Measurements from ENCODE around the gene ANKDD1A.

The ANKDD1A gene

GRCh38 chr15:64926661-64927060 is 15.0 kb downstream of the ANKDD1A start:
- DNase-seq = no peak

- DNase-seq = no peak
These were observed 17.0 kb downstream of the ANKDD1A start for GRCh38 chr15:64928626-64929220.

DNA sequence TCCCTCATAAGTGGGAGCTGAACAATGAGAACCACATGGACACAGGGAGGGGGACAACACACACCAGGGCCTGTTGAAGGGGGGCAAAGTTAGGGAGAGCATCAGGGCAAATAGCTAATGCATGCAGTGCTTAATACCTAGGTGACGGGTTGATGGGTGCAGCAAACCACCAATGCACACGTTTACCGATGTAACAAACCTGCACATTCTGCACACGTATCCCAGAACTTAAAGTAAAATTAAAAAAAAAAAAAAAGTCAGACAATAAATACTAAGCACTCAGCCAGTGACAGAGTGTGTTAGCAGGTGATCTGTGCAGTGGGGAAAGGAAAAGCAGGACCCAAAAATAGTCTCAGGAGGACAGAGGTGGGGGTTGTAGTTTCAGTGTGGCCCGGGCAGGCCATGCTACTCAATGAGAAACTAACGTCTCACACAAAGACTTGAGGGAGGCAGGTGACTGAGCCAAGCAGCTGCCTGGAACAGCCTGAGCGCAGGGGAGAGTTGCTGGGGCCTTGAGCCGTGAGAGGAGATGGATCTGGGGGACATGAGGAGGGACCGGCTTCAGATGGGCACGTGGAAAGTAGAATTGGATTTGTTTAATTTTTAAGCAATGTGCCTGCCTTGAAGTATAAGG is 18.4 kb downstream of the ANKDD1A start:
- no peak for DNase-seq

DNA sequence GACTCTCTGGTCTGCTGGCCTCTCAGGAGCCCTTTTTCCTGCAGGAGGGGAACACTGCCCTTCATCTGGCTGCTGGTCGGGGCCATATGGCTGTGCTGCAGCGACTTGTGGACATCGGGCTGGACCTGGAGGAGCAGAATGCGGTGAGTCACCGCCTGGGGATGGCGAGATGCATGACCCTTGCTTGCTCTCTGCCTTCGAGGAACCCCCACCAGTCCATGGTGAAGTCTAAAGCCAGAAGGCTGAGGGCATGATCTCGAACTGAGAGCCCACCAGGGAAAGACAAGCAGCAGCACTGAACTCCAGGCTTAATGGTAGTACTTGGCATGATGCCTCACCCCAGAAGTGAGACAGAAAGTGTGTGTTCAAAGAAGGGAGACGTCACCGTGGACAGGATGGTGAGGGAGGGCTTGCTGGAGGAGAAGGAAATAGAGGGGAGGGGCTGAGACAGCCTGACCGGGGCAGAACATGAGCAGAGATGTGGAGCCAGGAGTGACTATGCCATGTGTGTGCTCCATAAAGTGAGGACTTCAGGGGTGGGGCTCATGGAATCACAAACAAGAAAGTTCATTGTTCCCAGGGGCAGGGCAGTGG is 19.2 kb downstream of the ANKDD1A start:
- no peak for DNase-seq

DNA sequence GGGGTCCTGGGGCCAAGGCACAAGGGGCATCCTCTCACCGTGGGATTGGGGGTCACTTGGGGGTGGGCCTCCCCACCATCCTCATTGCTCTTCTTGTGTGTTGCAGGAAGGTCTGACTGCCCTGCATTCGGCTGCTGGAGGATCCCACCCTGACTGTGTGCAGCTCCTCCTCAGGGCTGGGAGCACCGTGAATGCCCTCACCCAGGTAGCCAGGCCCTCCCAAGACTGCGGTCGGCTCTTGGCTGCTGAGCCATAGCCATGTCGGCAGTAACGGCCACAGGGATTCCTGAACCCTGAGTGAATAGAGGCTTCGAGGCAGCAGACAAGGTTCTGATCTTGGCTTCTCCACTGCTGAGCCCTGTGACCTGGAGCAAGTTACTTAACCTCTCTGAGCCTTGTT is 19.7 kb downstream of the ANKDD1A start:
- no peak for DNase-seq

GRCh38 chr15:64934023-64934422 is 22.3 kb downstream of the ANKDD1A start:
- no peak for DNase-seq

GRCh38 chr15:64938192-64938591 is 26.5 kb downstream of the ANKDD1A start:
- DNase-seq = no peak

DNA sequence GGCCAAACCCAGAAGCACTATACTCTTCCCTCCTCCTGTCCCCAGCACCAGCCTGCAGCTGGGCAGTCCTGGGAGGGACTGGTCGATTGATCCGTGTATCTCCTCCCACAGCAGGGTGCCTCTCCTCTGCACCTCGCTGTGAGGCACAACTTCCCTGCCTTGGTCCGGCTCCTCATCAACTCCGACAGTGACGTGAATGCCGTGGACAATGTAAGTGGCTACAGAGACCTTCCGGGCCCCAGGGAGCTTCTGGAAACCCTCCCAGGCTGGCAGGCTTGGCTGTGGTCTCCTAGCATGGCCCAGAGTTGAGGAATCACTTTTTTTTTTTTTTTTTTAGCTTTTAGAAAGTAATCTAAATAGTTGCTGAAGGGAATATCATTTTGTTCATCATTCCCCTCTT is 30.7 kb downstream of the ANKDD1A start:
- DNase-seq = no peak

DNA sequence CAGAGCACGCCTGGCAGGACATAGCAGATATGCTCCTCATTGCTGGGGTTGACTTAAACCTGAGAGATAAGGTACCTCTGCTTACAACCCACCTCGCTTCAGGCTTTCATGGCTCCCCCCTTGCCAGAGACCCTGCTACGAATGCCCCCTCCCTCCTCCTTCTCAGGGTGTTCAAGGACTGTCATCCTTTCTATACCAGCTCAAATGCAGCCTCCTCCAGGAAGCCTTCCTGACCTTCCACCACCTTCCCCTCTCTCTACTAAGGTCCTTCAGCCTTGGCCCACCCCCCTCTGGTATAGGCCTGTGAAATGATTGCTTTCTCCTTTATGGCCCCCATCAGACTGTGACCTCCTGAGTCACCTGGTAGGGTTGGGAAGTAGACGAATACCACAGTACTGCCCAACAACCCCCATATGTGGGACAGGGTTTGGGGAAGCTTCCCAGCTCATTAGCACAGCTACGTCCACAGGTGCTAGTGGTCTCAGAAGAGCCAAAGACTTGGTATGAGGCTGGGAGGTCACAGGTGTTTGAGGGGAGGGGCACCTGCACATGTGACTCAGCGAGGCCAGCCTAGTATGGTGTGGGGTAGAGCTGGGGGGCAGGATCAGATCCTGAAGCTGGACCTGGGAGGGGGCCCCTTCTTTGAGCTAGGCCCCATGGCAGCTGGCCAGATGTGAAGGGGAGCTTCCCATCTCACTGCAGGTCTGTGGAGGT is 32.0 kb downstream of the ANKDD1A start:
- DNase-seq = no peak

DNA sequence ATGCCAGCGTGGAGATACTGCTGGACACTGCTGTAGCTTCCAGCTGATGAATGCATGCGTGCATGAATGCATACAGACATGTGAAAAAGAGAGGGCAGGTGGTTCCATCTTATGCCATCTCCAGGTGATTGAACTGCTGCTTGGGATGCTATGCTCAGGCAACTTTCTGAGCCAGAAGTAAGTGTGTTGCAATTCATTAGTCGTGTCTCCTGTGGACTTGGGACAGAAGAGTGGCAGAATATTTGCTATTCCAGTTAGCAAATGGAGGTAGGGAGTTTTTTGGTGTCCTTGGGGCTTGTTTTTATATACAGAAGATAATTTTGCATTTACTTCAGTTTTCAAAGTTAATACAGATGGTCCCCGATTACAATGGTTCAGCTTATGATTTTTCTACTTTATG is 33.3 kb downstream of the ANKDD1A start:
- DNase-seq = no peak

GRCh38 chr15:64947211-64947610 is 35.5 kb downstream of the ANKDD1A start:
- DNase-seq = no peak

- no peak for DNase-seq
These were observed 37.2 kb downstream of the ANKDD1A start for GRCh38 chr15:64948916-64949315.

GRCh38 chr15:64949383-64950186 is 37.9 kb downstream of the ANKDD1A start:
- DNase-seq = no peak

DNA sequence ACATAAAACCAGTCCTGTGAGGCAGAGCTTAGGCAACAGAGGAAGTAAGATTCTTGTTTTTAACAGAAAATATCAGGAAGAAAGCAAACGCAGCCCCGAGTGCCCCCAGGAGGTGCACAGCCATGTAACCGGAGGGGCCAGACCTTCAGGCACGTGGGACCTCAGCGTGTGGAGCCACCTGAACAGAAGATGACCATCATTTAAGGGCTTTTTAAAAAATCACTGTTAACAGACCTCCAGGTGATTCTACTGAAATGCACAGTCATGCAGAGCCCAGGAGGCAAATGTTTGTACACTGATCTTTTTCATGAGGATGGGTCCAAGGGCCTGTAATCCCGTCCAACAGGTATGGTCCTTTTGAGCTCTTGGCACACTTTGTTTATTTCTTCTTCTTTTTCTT is 39.2 kb downstream of the ANKDD1A start:
- DNase-seq = no peak

GRCh38 chr15:64951777-64952418 is 40.2 kb downstream of the ANKDD1A start:
- DNase-seq = no peak

DNA sequence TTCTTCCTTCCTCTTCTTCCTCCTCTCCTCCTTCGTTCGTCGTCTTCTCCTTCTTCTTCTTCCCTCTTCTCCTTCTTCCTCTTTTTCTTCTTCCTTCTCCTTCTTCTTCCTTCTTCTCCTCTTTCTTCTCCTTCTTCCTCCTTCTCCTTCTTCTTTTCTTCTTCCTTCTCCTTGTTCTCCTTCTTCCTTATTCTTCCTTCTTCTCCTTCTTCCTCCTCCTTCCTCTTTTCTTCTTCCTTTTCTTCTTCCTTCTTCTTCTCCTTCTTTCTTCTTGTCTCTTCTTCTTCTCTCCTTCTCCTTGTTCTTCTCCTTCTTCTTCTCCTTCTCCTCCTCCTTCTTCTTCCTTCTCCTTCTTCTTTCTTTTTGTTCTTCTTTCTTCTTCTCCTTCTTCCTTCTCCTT is 42.7 kb downstream of the ANKDD1A start:
- no peak for DNase-seq

DNA sequence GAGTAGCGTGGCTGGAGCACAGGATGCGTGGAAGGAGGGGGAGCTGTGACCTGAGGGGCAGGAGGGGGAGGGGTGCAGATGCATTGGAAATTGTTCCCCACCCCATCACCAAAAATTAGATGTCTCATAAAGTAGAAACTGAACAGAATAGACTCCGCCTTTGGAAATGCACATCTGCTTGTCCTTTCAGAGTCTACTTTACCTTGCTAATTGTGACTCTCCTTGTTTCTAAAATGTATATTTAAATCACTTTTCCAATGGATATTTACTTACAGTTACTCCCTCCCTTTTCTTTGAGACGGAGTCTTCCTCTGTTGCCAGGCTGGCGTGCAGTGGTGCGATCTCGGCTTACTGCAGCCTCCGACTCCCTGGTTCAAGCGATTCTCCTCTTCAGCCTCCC is 47.4 kb downstream of the ANKDD1A start:
- DNase-seq = no peak

- DNase-seq = no peak
These were observed 48.5 kb downstream of the ANKDD1A start for GRCh38 chr15:64960153-64960552.

DNA sequence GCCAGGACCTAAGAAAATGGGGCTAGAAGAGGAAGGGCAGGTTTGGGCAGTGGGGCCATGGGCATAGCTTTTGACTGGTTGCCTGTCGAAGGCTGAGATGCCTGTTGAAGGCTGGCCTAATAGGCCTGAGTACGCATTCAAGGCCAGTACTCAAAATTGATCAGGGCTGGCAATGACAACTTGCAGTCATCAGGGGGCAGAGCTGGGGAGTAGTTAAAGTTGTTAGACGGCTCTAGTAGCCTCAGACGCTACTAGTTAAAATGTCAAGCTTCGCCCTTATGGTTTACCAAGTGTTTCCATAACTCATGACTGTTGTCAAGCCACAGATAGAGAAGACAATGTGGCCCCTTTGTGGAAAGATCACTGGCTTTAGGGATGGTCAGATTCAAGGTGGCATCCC is 49.3 kb downstream of the ANKDD1A start:
- no peak for DNase-seq

DNA sequence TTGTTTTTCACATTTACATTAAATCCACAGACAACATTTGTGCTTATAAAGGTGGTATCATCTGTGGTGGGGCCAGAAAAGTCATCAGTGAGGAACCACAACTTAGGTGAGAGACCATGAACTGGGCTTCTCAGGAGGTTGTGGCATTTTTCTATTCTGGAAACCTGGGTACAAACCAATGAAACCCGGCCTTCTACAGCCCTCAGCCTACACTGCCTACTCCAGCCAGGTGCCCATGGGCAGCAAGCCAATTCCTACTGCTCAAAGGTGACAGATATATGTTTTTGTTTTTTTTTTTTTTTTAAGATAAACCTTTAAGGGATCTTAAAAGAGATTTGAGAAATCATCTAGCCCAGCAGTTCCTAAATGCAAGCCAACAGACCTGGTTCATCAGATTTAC is 57.7 kb downstream of the ANKDD1A start:
- no peak for DNase-seq

DNA sequence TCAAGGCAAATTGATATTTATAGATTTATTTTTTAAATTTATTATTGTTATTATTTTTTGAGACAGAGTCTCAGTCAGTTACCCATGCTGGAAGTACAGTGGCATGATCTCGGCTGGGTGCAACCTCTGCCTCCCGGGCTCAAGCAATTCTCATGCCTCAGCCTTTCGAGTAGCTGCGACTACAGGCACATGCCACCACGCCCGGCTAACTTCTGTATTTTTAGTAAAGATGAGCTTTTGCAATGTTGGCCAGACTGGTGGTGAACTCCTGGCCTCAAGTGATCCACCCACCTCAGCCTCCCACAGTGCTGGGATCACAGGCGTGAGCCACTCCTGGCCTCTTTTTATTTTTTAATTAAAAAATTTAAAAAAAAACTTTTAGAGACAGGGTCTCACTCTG is 59.0 kb downstream of the ANKDD1A start:
- DNase-seq = no peak

DNA sequence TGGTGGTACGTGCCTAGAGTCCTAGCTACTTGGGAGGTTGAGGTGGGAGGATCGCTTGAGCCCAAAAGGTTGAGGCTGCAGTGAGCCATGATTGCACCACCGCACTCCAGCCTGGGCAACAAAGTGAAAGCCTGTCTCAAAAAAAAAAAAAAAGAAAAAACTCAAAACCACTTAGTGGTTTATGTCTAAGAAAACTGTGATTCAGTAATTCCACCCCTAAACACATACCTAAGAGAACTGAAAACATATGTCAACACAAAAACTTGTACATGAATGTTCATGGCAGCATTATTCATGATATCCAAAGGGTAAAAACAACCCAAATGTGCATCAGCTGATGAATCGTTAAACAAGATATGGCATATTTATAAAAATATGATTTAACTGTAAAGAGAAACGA is 63.7 kb downstream of the ANKDD1A start:
- DNase-seq = no peak

DNA sequence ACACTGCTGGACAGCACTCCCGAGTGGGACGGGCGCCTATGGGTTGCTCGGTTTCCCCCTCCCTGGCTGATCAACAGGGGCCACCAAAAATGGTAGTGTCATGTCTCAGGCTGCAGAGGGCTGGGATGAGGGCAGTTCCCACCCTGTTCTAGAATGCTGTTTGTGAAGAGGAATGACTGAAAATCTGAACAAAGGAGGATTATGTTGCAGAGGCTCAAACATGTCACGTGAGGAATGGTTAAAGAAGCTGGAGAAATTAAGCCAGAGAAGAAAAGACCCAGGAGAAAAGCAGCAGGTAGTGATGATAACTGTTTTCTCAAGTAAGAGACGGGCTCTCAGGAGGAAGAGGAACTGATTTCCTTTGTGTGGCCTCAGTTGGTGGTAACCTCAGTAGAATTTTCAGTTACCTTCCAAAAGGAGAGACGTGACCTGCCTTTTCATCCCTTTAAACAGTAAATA is 67.6 kb downstream of the ANKDD1A start:
- no peak for DNase-seq

All from activated CD4-positive, alpha-beta T cell treated with anti-CD3 and anti-CD28 coated beads for 4 hours (primary cell).